GM19238 (cell line): Measurements from ENCODE around the gene ENKD1.
A peak's percentile ranks its signal among the peaks of the same experiment; 100 is the strongest.

Experiments
- DNase-seq: peaks from one replicate; pipeline ENCODE4 v3.0.0; 2011; ENCODE audit warnings: low spot score; ENCODE audit not compliant: insufficient read length

The ENKD1 gene

GRCh38 chr16:67664258-67664657 lies 2.3 kb downstream of the ENKD1 start:
- DNase-seq: no peak

GRCh38 chr16:67663877-67664222 lies 2.7 kb downstream of the ENKD1 start:
- no peak for DNase-seq

GRCh38 chr16:67663151-67663876 lies 3.2 kb downstream of the ENKD1 start:
- DNase-seq: no peak

- no peak for DNase-seq
Measured at GRCh38 chr16:67662653-67663010, 3.9 kb downstream of the ENKD1 start.

GRCh38 chr16:67661886-67662652 lies 4.5 kb downstream of the ENKD1 start:
- no peak for DNase-seq

GRCh38 chr16:67661101-67661761 lies 5.3 kb downstream of the ENKD1 start:
- DNase-seq: no peak

- DNase-seq: peak; percentile 100
Measured at GRCh38 chr16:67660564-67661028, 6.0 kb downstream of the ENKD1 start, which contains the start of gene PARD6A. PARD6A (plus strand) TSS chr16:67660960; CDS start chr16:67661039, 79 bp downstream.

GRCh38 chr16:67659675-67660563 lies 6.6 kb downstream of the ENKD1 start, which contains the start of gene ACD:
ACD (minus strand) TSS chr16:67660260; CDS start chr16:67660220, 40 bp downstream.
- peak; percentile 100 for DNase-seq

GRCh38 chr16:67658849-67659674 lies 7.5 kb downstream of the ENKD1 start:
- no peak for DNase-seq

- DNase-seq: no peak
Measured at GRCh38 chr16:67657751-67658518, 8.6 kb downstream of the ENKD1 start.

GRCh38 chr16:67657017-67657608 lies 9.4 kb downstream of the ENKD1 start:
- DNase-seq: no peak

GRCh38 chr16:67656344-67657016 lies 10.1 kb downstream of the ENKD1 start:
- no peak for DNase-seq

- no peak for DNase-seq
Measured at GRCh38 chr16:67655363-67655762, 11.2 kb downstream of the ENKD1 start.

GRCh38 chr16:67654403-67654911 lies 12.1 kb downstream of the ENKD1 start:
- DNase-seq: no peak

GRCh38 chr16:67653789-67654402 lies 12.7 kb downstream of the ENKD1 start:
- DNase-seq: no peak

- no peak for DNase-seq
Measured at GRCh38 chr16:67653128-67653788, 13.3 kb downstream of the ENKD1 start.

- DNase-seq: no peak
Measured at GRCh38 chr16:67652578-67653127, 13.9 kb downstream of the ENKD1 start.
